ENCODE measurements around the gene SCAPER.
A peak's percentile ranks its signal among the peaks of the same experiment; 100 is the strongest.
"Not testable (repeated sequence)": the region's sequence is repeated elsewhere in the genome, so short reads cannot be mapped to it uniquely, and the experiment has no call there.

The SCAPER gene

GRCh38 chr15:76433798-76434400 lies 471.2 kb downstream of the SCAPER start:
- H3K4me3 ChIP-seq (ENCODE audit: low read length in 2 of 2) = no peak overlapping the region
- no peak overlapping the region for H2AK5ac ChIP-seq (ENCODE audit: low read depth, low read length)
- no peaks in the 10 kb centered on the region for H3K27me3 ChIP-seq (ENCODE audit: control insufficient read depth in 3 of 3, insufficient read depth in 3 of 3, low read depth in 1 of 3, low read length in 3 of 3)
- H3K9me3 ChIP-seq (replicated peaks in 1 of 2; ENCODE audit: control insufficient read depth in 2 of 2, insufficient read depth in 1 of 2, low read depth in 1 of 2, low read length in 2 of 2) = peaks cover 0 to 3% of the 10 kb centered on the region in 2 donors
- no peak overlapping the region for H3K27ac ChIP-seq (replicated peaks; ENCODE audit: low read length)
- H3K18ac ChIP-seq (ENCODE audit: low read length) = no peak overlapping the region
- no peak overlapping the region for H3K9ac ChIP-seq (ENCODE audit: low read depth, low read length, poor library complexity)
- WGBS, 2 donors (ENCODE audit: extremely low coverage in 2 of 2, insufficient read length in 2 of 2, insufficient replicate concordance in 1 of 2) = no CpG with 5 or more reads among the region's 3 CpGs
- no peak overlapping the region for H3K14ac ChIP-seq (ENCODE audit: low read length)
- no peak overlapping the region for H3K4me2 ChIP-seq (ENCODE audit: insufficient read depth, low read length, poor library complexity, severe bottlenecking)
- H4K8ac ChIP-seq (ENCODE audit: low read depth, low read length) = no peak overlapping the region
- no peak overlapping the region for H2BK15ac ChIP-seq (ENCODE audit: low read length)
- H3K4ac ChIP-seq (ENCODE audit: low read length) = no peak overlapping the region
- H3K23ac ChIP-seq (ENCODE audit: low read depth, low read length, poor library complexity) = no peak overlapping the region
- no peak overlapping the region for H2BK5ac ChIP-seq (ENCODE audit: low read length)
- no peak overlapping the region for H2AFZ ChIP-seq (ENCODE audit: low read length)
- DNase-seq (ENCODE audit: low spot score) = no peak
- peaks cover 10 to 13% of the 10 kb centered on the region in 2 donors for H3K4me1 ChIP-seq (ENCODE audit: control insufficient read depth in 2 of 2, insufficient read depth in 1 of 2, low read depth in 1 of 2, low read length in 2 of 2)
- H4K91ac ChIP-seq (ENCODE audit: low read depth, low read length, poor library complexity) = no peak overlapping the region
- no peak overlapping the region for H2BK120ac ChIP-seq (ENCODE audit: low read depth, low read length)
- H3K79me1 ChIP-seq (ENCODE audit: low read depth, low read length) = no peaks in the 10 kb centered on the region
- no peaks in the 10 kb centered on the region for H3K36me3 ChIP-seq (replicated peaks in 1 of 2; ENCODE audit: control insufficient read depth in 2 of 2, insufficient read depth in 2 of 2, low read length in 2 of 2)
- H2BK12ac ChIP-seq (ENCODE audit: low read length) = no peak overlapping the region

- not testable (repeated sequence) for H3K36me3 ChIP-seq (replicated peaks in 1 of 2; ENCODE audit: control insufficient read depth in 2 of 2, insufficient read depth in 2 of 2, low read length in 2 of 2); H4K8ac ChIP-seq (ENCODE audit: low read depth, low read length); H3K27me3 ChIP-seq (ENCODE audit: control insufficient read depth in 3 of 3, insufficient read depth in 3 of 3, low read depth in 1 of 3, low read length in 3 of 3); H3K9me3 ChIP-seq (replicated peaks in 1 of 2; ENCODE audit: control insufficient read depth in 2 of 2, insufficient read depth in 1 of 2, low read depth in 1 of 2, low read length in 2 of 2); H2BK5ac ChIP-seq (ENCODE audit: low read length); H3K4me2 ChIP-seq (ENCODE audit: insufficient read depth, low read length, poor library complexity, severe bottlenecking); H3K14ac ChIP-seq (ENCODE audit: low read length); H2BK12ac ChIP-seq (ENCODE audit: low read length); DNase-seq (ENCODE audit: low spot score); H3K79me1 ChIP-seq (ENCODE audit: low read depth, low read length); H2AFZ ChIP-seq (ENCODE audit: low read length); H3K9ac ChIP-seq (ENCODE audit: low read depth, low read length, poor library complexity); H2BK15ac ChIP-seq (ENCODE audit: low read length); H4K91ac ChIP-seq (ENCODE audit: low read depth, low read length, poor library complexity); H3K4ac ChIP-seq (ENCODE audit: low read length); H3K23ac ChIP-seq (ENCODE audit: low read depth, low read length, poor library complexity); H3K4me3 ChIP-seq (ENCODE audit: low read length in 2 of 2); H3K27ac ChIP-seq (replicated peaks; ENCODE audit: low read length); H2BK120ac ChIP-seq (ENCODE audit: low read depth, low read length); H3K18ac ChIP-seq (ENCODE audit: low read length); H2AK5ac ChIP-seq (ENCODE audit: low read depth, low read length)
- H3K4me1 ChIP-seq (ENCODE audit: control insufficient read depth in 2 of 2, insufficient read depth in 1 of 2, low read depth in 1 of 2, low read length in 2 of 2) = peaks cover 10 to 13% of the 10 kb centered on the region in 2 donors
- WGBS, 2 donors (ENCODE audit: extremely low coverage in 2 of 2, insufficient read length in 2 of 2, insufficient replicate concordance in 1 of 2) = no CpG with 5 or more reads among the region's 1 CpG
These were observed 472.1 kb downstream of the SCAPER start for GRCh38 chr15:76433036-76433435.

GRCh38 chr15:76432604-76433003 lies 472.5 kb downstream of the SCAPER start:
- Histone ChIP-seq H2AK5ac (ENCODE audit: low read depth, low read length) (no peak overlapping the region), H3K9ac (ENCODE audit: low read depth, low read length, poor library complexity) (no peak overlapping the region), H3K79me1 (ENCODE audit: low read depth, low read length) (no peaks in the 10 kb centered on the region), H3K4me1 (ENCODE audit: control insufficient read depth in 2 of 2, insufficient read depth in 1 of 2, low read depth in 1 of 2, low read length in 2 of 2) (peaks cover 10 to 13% of the 10 kb centered on the region in 2 donors), H3K23ac (ENCODE audit: low read depth, low read length, poor library complexity) (no peak overlapping the region), H2BK5ac (ENCODE audit: low read length) (no peak overlapping the region), H2BK12ac (ENCODE audit: low read length) (no peak overlapping the region), H2AFZ (ENCODE audit: low read length) (no peak overlapping the region), H3K4me3 (ENCODE audit: low read length in 2 of 2) (no peak overlapping the region), H3K18ac (ENCODE audit: low read length) (no peak overlapping the region), H3K36me3 (replicated peaks in 1 of 2; ENCODE audit: control insufficient read depth in 2 of 2, insufficient read depth in 2 of 2, low read length in 2 of 2) (no peaks in the 10 kb centered on the region), H2BK15ac (ENCODE audit: low read length) (no peak overlapping the region), H4K8ac (ENCODE audit: low read depth, low read length) (no peak overlapping the region), H3K27ac (replicated peaks; ENCODE audit: low read length) (no peak overlapping the region), H3K27me3 (ENCODE audit: control insufficient read depth in 3 of 3, insufficient read depth in 3 of 3, low read depth in 1 of 3, low read length in 3 of 3) (no peaks in the 10 kb centered on the region), H4K91ac (ENCODE audit: low read depth, low read length, poor library complexity) (no peak overlapping the region), H3K9me3 (replicated peaks in 1 of 2; ENCODE audit: control insufficient read depth in 2 of 2, insufficient read depth in 1 of 2, low read depth in 1 of 2, low read length in 2 of 2) (peaks cover 0 to 3% of the 10 kb centered on the region in 2 donors), H2BK120ac (ENCODE audit: low read depth, low read length) (no peak overlapping the region), H3K4me2 (ENCODE audit: insufficient read depth, low read length, poor library complexity, severe bottlenecking) (no peak overlapping the region), H3K4ac (ENCODE audit: low read length) (no peak overlapping the region), H3K14ac (ENCODE audit: low read length) (no peak overlapping the region)
- no peak for DNase-seq (ENCODE audit: low spot score)
- no CpG with 5 or more reads among the region's 1 CpG for WGBS, 2 donors (ENCODE audit: extremely low coverage in 2 of 2, insufficient read length in 2 of 2, insufficient replicate concordance in 1 of 2)

DNA sequence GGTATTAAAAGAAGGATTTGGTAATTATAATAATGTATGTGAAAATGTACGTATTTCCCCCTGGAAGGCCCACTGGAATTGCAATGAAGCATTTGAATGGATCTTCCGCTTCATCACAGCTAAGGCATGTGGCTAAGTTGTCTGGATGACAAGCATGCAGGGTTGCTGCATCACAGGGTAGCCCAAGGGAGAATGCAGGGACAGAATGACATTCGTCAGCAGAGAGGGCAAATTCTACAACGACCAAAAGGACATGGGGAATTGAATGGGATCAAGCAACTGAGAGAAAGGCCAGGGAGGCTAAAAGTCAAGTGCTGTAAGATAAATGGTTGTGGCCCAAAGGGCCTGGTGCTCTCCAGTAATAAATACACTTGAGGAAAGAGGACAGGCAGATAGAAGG lies 473.2 kb downstream of the SCAPER start:
- H3K14ac ChIP-seq (ENCODE audit: low read length) = no peak overlapping the region
- H3K23ac ChIP-seq (ENCODE audit: low read depth, low read length, poor library complexity) = no peak overlapping the region
- H2AFZ ChIP-seq (ENCODE audit: low read length) = no peak overlapping the region
- H4K8ac ChIP-seq (ENCODE audit: low read depth, low read length) = no peak overlapping the region
- DNase-seq (ENCODE audit: low spot score) = peak; percentile 77
- peaks cover 10 to 13% of the 10 kb centered on the region in 2 donors for H3K4me1 ChIP-seq (ENCODE audit: control insufficient read depth in 2 of 2, insufficient read depth in 1 of 2, low read depth in 1 of 2, low read length in 2 of 2)
- no peak overlapping the region for H2BK15ac ChIP-seq (ENCODE audit: low read length)
- H4K91ac ChIP-seq (ENCODE audit: low read depth, low read length, poor library complexity) = no peak overlapping the region
- no peak overlapping the region for H2BK12ac ChIP-seq (ENCODE audit: low read length)
- H3K9ac ChIP-seq (ENCODE audit: low read depth, low read length, poor library complexity) = no peak overlapping the region
- no peaks in the 10 kb centered on the region for H3K79me1 ChIP-seq (ENCODE audit: low read depth, low read length)
- H2AK5ac ChIP-seq (ENCODE audit: low read depth, low read length) = no peak overlapping the region
- H3K36me3 ChIP-seq (replicated peaks in 1 of 2; ENCODE audit: control insufficient read depth in 2 of 2, insufficient read depth in 2 of 2, low read length in 2 of 2) = no peaks in the 10 kb centered on the region
- WGBS, 2 donors (ENCODE audit: extremely low coverage in 2 of 2, insufficient read length in 2 of 2, insufficient replicate concordance in 1 of 2) = no CpG with 5 or more reads among the region's 4 CpGs
- no peaks in the 10 kb centered on the region for H3K27me3 ChIP-seq (ENCODE audit: control insufficient read depth in 3 of 3, insufficient read depth in 3 of 3, low read depth in 1 of 3, low read length in 3 of 3)
- no peak overlapping the region for H3K18ac ChIP-seq (ENCODE audit: low read length)
- H3K9me3 ChIP-seq (replicated peaks in 1 of 2; ENCODE audit: control insufficient read depth in 2 of 2, insufficient read depth in 1 of 2, low read depth in 1 of 2, low read length in 2 of 2) = peaks cover 0 to 6% of the 10 kb centered on the region in 2 donors
- H3K4ac ChIP-seq (ENCODE audit: low read length) = no peak overlapping the region
- H2BK5ac ChIP-seq (ENCODE audit: low read length) = no peak overlapping the region
- no peak overlapping the region for H3K4me3 ChIP-seq (ENCODE audit: low read length in 2 of 2)
- no peak overlapping the region for H3K27ac ChIP-seq (replicated peaks; ENCODE audit: low read length)
- no peak overlapping the region for H2BK120ac ChIP-seq (ENCODE audit: low read depth, low read length)
- no peak overlapping the region for H3K4me2 ChIP-seq (ENCODE audit: insufficient read depth, low read length, poor library complexity, severe bottlenecking)

All from neuronal stem cell (in vitro differentiated cells).